GM11168 (cell line): Measurements from ENCODE around the gene ZNF488.
"Not testable (repeated sequence)": the region's sequence is repeated elsewhere in the genome, so short reads cannot be mapped to it uniquely, and the experiment has no call there.

ENCODE experiments used
- in situ Hi-C: fragments of 300-500 bp; cut with MboI; formaldehyde crosslinking; loops from one replicate; pipeline ENCODE4 v1.12.0; 2022; ENCODE audit warnings: low sequenced_read_pairs; ENCODE audit not compliant: unreplicated experiment

ZNF488 gene

DNA sequence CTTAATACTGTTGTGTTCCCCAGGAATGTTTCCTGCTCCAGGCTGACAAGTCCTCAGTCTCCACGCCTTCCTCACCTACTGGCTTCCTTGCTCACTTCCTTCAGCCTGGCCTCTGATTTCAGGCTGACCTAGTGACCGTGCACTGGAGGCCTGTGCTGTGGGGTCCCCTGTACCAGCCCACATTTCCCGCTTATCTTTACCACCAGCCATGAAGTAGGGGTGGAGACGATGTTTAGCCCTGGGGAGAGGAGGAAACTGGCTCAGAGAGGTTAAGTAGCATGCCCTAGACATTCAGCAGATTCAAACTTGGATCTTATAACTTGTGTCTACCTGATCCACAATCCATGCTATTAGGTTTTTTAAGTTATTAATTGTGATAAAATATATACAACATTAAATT is 4.8 kb upstream of the ZNF488 start:
- in situ Hi-C loops, result no loop called here

- in situ Hi-C loops, result not testable (repeated sequence)
Observed at GRCh38 chr10:47386104-47386503, 2.0 kb upstream of the ZNF488 start.

DNA sequence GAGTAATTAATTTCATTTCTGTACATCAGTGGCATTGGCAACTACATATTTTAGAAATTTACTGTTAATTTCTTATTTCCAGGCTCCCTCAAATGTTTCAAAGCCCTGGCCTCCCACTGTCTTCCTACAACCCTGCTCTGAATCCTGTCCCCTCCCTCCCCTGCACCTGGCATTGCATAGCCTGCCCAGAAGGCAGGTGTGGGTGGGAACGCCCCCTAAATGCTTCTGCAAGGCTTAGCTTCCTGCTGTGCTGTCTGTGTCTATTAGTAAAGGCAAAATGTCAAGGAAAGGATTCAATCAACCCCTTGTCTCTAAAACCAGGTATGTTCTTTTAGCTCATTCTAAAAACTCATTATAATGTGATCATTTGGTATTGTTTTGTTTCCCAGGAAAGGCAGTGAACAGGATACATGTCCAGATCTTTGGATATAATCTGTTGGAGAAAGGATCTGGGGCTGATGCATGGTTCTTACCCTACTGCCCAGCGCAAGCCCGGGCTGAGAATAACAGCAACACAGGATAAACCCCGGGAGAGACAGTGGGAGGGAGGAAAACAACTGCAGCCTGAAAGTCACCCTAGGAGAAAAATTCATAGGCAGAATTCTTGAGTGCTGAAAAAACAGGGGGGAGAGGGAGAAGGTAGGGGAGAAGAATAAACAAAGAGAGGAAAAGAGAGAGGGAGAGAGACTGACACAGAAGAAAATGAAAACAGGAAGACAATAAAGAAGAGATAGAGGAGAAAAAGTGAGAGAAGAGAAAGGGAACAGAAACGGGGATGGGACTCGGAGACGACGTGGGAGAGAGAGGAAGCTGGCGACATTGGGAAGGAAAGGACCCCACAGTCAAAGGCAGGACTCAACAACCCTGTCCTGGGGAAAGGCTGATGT is 589 bp downstream of the ZNF488 start:
- in situ Hi-C loops, result loop anchor here (5.0 kb wide), 2 partner anchors 1101 to 1276 kb away; no protein-coding TSS in a partner anchor

GRCh38 chr10:47381427-47382379 is 2.4 kb downstream of the ZNF488 start:
- in situ Hi-C loops, result loop anchor here (5.0 kb wide), 2 partner anchors 1099 to 1274 kb away; no protein-coding TSS in a partner anchor

DNA sequence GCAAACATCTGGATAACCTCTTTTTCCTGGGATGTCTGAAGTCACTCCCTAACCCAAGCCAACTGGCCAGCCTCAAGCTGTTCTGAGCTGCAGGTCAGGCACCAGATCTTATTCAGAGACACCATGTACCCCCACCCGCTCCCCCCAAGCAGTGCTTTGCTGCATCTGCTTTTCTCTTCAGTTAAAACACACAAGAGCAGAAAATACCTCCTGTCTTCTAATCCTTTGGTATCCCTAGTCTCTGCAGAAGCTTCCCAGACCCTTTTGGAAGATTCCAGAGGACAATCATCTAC is 3.0 kb downstream of the ZNF488 start:
- in situ Hi-C loops, result loop anchor here (5.0 kb wide), 2 partner anchors 1099 to 1274 kb away; no protein-coding TSS in a partner anchor

- in situ Hi-C loops, result loop anchor here (5.0 kb wide), 2 partner anchors 1098 to 1273 kb away; no protein-coding TSS in a partner anchor
Observed at GRCh38 chr10:47380341-47381102, 3.6 kb downstream of the ZNF488 start.

GRCh38 chr10:47379901-47380300 is 4.2 kb downstream of the ZNF488 start:
- in situ Hi-C loops, result loop anchor here (5.0 kb wide), 2 partner anchors 1098 to 1273 kb away; no protein-coding TSS in a partner anchor

DNA sequence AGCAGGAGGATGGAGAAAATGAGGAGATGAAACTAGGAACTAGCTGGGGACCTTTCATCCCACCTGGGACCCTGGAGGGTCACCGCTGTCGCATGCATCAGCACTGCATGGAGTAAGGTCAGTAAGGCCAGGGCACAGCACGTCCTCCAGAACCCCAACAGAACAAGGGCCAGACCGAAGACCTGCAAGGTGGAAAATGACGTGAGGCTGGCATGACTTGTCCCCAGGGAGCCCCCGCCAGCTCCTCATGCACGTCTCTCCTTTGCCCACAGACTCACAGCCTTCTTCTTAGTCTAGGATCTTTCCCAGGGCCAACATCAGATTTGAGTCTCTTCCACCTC is 4.7 kb downstream of the ZNF488 start:
- in situ Hi-C loops, result no loop called here

DNA sequence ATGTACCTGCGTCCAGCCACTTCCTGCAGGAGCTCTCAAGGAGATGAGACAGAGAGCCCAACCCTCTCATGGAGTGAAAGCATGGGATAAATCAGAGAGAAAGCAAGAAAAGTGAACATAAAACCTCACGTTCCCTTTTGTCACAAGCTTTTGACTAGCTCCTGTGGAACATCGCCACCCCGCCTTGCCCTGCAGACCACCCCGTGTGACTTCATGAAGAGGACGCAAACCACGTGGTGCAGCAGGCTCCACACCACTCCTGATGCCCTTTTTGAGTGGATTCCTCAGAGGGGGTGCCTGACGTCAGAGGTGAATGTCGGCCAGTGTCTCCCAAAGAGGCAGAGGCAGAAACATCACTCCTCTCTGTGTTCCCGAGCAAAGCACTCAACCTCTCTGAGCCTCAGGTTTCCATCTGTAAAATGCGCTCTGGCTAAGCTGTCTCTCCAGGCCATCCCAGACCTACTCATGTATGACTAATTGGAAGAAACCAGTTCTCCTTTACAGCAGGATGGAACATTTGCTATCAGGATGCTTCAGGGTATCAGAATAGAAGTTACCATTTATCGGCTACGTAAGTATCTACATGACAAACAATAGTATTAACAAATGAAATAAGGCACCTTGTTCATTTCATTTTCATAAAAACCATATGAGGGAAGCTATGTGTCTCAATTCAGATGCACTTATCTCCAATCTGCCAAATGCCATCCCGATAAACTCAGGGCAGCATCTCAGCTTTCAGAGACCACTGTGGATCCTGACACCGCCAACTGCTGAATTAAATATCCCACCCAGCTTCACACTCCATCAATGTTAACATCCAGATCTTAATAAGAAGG is 5.3 kb downstream of the ZNF488 start:
- in situ Hi-C loops, result no loop called here

- in situ Hi-C loops, result no loop called here
Observed at GRCh38 chr10:47378183-47378510, 5.9 kb downstream of the ZNF488 start.

DNA sequence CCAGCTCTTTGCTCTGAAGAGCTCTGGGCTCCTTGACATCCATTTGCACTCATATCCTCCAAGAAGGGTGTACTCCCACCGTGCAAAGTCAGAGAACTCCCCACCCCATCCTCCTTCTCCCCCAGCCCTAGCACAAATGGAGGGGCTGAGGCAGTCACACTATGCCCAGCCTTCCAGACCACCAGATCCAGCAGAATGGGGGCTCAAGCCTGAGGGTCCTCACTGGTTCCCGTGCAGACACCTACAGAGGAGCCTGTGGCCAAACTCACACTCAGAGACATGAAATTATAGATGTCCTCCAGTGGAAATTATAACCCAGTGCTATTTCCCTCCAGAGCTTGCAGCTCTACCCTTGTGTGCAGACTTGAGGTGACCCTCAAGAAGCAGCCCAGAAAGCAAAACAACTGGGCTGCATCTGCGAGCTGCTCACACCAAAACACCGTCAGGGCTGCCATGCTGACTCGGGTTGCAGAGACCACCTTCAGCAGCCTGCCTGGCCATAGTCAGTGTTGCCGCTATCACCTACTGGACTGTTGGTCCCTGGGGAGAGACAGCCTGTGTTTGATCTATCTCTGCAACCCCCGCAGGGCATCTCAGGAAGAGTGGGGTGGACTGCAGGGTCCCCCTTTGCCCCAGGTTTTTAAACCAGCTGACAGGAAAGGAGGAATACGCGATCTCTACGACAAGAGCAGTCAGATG is 7.4 kb downstream of the ZNF488 start:
- in situ Hi-C loops, result no loop called here

- in situ Hi-C loops, result no loop called here
Observed at GRCh38 chr10:47374611-47375536, 9.2 kb downstream of the ZNF488 start.

GRCh38 chr10:47372726-47373125 is 11.4 kb downstream of the ZNF488 start:
- in situ Hi-C loops, result no loop called here

- in situ Hi-C loops, result no loop called here
Observed at GRCh38 chr10:47371629-47372485, 12.2 kb downstream of the ZNF488 start.

- in situ Hi-C loops, result no loop called here
Observed at GRCh38 chr10:47370878-47371277, 13.2 kb downstream of the ZNF488 start.

GRCh38 chr10:47370015-47370767 is 13.9 kb downstream of the ZNF488 start:
- in situ Hi-C loops, result no loop called here
